HG03045 (cell line): ENCODE measurements around the gene MACROD2.

Source experiments
- ATAC-seq: cut with Tn5 transposase; IDR thresholded peaks from one replicate; pipeline ENCODE4 v1.9.1; 2021; ENCODE audit warnings: mild to moderate bottlenecking, moderate library complexity; ENCODE audit not compliant: unreplicated experiment

Gene MACROD2

DNA sequence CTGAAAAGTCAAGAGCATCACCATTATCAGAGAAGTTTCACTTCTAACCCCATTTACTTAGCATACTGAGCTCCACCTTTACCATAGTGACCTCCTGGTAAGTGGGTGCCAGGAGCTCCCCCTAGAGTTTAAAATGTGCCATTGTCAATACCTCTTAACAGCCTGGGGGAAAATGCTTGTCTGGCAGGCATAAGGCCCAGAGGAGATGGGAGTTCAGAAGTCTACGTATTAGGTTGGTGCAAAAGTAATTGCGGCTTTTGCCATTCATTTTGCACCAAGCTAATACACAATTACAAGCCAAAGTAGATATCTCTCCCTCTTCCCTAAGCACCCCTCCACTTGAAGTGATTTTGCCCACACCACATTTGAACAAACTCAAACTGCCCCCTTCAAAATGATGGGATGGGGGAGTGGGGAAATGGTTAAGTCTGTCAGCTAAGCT is 1658.9 kb downstream of the MACROD2 start:
- ATAC-seq: peak; percentile 99

GRCh38 chr20:15655295-15655874 is 1660.1 kb downstream of the MACROD2 start:
- ATAC-seq: no peak

- no peak for ATAC-seq
Measured at GRCh38 chr20:15656124-15656523, 1660.8 kb downstream of the MACROD2 start.

- ATAC-seq: no peak
Measured at GRCh38 chr20:15658295-15658694, 1663.0 kb downstream of the MACROD2 start.

- no peak for ATAC-seq
Measured at GRCh38 chr20:15673206-15673605, 1677.9 kb downstream of the MACROD2 start.

GRCh38 chr20:15674253-15675060 is 1679.1 kb downstream of the MACROD2 start:
- no peak for ATAC-seq

DNA sequence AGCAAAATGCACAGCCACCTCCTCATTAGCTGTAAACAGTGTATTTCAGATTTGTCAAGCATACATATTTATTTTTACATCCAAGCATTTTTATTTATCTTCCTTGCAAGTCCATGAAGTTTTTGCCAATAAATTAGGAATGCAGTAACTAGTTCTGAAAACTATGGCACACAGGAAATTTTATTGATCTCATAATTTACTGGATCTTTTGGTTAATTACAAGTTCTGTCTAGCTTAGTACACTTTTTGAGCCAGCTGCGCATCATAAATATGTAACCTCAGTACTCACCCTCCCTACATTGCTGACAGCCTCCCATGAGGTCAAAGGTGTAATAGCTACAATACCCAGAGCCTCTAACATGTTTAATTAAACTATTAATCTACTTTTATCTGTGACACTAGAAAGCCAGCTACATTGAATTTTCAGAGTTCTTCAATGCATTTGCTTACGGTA is 1679.8 kb downstream of the MACROD2 start:
- no peak for ATAC-seq

- ATAC-seq: no peak
Measured at GRCh38 chr20:15675813-15676484, 1680.6 kb downstream of the MACROD2 start.

GRCh38 chr20:15676815-15677214 is 1681.5 kb downstream of the MACROD2 start:
- no peak for ATAC-seq

GRCh38 chr20:15682690-15683089 is 1687.4 kb downstream of the MACROD2 start:
- ATAC-seq: no peak

GRCh38 chr20:15692570-15692969 is 1697.3 kb downstream of the MACROD2 start:
- no peak for ATAC-seq

- no peak for ATAC-seq
Measured at GRCh38 chr20:15699431-15700146, 1704.3 kb downstream of the MACROD2 start.

DNA sequence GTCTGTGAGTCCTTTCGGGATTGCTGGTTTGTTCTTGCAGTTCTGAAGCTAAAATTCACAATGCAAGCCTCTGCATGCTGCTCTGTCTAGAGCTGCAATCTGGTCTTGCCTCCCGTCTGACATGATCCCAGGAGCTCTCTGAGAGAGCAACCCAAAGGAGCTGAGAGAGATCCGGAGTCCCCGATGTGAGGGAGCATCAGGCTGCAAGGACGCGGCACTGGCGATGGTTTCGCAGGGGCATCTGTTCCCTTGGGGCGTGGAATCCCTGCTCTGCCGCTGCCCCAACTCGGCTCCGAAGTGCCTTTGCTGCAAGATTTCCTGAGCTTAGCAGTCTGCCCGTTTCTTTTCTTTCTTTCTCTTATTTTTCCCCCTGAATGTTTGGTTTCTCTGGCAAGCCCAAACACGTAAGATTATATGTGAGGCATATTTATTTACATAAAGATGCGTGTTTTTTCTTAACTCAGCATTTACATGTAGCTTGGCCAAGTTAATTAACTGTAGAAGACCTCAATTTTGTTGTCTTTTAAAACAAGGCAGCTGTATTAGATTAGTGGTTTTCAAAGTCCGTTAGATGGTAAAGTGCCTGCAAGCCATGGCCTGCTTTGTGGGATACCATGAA is 1704.9 kb downstream of the MACROD2 start:
- no peak for ATAC-seq

GRCh38 chr20:15702161-15702560 is 1706.8 kb downstream of the MACROD2 start:
- ATAC-seq: no peak

DNA sequence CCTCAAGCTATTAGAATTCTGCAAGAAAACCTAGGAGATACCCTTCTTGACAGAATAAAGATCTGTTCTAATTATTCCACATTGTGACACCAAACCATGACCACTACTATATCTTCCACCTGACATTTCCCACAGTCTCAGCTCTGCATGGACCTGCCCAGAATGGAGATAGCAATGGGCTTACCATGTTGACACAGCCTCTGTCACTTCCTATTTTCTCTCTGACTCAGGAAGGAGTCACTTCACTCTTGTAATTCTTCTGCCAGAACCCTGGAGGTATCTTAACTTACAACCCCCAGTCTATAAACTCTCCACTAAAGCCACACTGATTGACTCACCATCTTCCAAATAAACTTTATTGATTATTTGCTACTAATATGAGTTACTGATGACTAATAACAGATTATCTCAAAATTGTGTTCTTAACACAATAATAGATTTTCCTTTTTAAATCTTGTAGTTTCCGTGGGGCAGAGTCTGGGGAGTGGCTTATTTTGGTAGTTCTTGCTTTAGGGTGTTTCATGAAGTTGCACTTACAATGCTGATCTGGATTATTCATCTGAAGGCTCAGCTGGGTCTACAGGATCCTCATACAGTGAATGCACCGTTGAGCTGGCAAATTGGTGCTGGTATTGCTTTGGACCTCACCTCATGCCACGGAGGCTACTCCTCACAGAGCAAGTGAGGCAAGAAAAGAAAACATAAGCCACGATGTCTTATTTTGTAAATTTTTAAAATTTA is 1708.0 kb downstream of the MACROD2 start:
- ATAC-seq: no peak

- no peak for ATAC-seq
Measured at GRCh38 chr20:15705975-15706374, 1710.7 kb downstream of the MACROD2 start.

GRCh38 chr20:15706719-15707118 is 1711.4 kb downstream of the MACROD2 start:
- no peak for ATAC-seq

DNA sequence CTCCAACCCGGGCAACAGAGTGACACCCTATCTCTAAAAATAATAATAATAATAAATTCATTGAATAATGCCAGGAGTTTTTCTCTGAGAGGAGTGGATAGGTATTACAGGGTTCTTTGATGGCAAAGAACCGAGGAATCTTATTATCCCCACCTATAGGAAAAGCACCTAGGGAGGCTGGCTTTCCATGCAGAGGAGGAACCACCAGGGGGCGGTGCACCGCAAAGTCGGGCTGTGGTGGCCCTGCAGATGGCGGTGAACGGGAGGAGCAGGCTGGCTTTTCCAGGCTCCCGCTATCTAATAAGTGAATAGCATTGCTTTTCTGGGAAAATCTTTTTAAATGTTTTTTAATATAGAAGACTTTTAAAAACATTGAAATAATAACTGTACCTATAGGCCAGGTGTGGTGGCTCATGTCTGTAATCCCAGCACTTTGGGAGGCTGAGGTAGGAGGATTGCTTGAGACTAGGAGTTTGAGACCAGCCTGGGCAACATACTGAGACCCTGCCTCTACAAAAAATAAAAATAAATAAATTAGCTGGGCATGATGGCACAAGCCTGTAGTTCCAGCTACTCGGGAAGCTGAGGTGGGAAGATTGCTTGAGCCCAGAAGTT is 1713.8 kb downstream of the MACROD2 start:
- ATAC-seq: peak; percentile 77

- ATAC-seq: no peak
Measured at GRCh38 chr20:15710636-15711035, 1715.3 kb downstream of the MACROD2 start.

- no peak for ATAC-seq
Measured at GRCh38 chr20:15711177-15711576, 1715.9 kb downstream of the MACROD2 start.
